Bronchial smooth muscle cell (primary cell): ENCODE measurements around the gene SEMA3F. TPM values are rescaled to one million over a fixed set of nuclear protein-coding genes. Genes with fewer than 3 reads are reported as not detected.

Experiments used
- total RNA-seq: library from RNA; depleted of rRNA; stranded (reverse); fragments of >200 nt; gene quantifications from 2 replicates; pipeline ENCODE4 v1.2.1, GENCODE V29; 2014

SEMA3F gene
- total RNA-seq = 2.1 and 4.7 TPM in 2 replicates

DNA sequence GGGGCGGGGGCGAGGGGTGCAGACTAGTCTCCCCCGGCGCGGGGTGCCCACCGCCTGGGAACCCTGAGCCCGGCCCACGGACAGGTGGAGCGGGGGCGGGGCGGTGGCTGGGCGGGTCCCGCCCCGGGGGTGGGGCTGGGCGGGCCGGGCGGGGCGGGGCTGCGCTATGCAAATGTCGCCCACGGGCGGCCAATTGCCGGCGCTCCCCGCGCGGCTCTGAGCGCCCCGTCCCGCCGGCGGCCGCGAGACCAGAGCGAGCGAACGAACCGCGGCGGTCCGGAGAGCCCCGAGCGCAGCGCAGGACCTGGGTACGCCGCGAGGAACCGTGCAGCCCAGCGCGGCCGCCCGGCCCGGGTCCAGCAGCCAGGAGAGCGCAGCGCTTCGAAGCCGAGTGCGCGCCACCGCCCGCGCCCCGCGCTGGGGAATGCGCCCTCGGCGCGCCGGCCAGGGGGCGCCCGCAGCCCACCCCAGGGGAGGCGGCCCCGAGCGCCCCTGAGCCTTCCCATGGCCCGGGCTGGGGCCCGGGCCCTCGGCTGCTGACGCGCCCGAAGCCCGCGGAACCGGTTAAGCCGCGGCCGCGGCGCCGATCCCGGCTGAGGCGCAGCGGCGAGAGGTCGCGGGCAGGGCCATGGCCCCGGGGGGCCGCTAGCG lies at the start of gene SEMA3F:
Gene SEMA3F, plus strand, starts transcription at position 485 of the 651 bp plus-strand sequence. CDS start 4,299 bp downstream, outside the sequence.

DNA sequence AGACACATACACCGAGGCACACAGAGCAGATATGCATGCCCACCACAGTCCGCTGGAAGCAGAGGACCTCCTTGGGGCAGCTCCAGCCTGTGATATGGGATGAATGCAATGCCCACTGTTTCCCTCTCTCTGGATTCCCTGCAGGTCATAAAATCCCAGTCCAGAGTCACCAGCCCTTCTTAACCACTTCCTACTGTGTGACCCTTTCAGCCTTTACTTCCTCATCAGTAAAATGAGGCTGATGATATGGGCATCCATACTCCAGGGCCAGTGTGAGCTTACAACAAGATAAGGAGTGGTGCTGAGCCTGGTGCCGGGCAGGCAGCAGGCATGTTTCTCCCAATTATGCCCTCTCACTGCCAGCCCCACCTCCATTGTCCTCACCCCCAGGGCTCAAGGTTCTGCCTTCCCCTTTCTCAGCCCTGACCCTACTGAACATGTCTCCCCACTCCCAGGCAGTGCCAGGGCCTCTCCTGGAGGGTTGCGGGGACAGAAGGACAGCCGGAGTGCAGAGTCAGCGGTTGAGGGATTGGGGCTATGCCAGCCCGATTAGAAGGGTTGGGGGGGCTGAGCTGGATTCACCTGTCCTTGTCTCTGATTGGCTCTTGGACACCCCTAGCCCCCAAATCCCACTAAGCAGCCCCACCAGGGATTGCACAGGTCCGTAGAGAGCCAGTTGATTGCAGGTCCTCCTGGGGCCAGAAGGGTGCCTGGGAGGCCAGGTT lies 36.0 kb downstream of the SEMA3F start, which contains the start of gene GNAT1:
Gene GNAT1, plus strand, starts transcription at position 675 of the 725 bp plus-strand sequence. CDS start 116 bp downstream, outside the sequence.

DNA sequence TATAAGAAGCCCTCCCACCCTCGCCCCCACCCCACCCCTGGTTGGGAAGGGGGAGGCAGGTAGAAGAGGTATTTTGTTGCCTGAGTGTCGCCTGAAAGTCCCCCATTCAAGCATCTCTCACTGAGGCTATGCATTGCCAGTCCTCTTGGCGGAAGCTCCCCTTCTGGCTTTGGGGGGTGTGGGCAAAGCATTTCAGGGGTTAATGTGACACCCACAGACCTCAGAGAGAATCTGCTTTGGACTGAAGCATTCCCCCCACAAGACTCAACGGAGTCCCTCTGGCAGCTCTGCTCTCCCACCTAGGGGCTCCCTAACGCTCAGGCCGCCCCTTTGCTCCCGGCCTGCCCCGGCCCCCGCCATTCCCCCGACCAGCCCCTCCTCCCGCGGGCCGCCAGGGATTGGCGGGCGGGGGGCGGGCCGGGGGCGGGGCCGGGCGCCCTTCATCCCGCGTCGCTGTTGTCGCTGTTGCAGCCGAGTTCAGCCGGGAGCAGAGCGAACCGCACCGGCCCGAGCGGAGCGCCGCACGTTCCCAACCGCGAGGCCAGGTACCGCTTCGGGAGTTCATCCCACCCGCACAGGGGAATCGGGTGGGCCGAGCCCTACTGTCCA lies 49.8 kb downstream of the SEMA3F start, which contains the start of gene SLC38A3:
Gene SLC38A3, plus strand, starts transcription at position 468 of the 609 bp plus-strand sequence. CDS start 8,929 bp downstream, outside the sequence.

DNA sequence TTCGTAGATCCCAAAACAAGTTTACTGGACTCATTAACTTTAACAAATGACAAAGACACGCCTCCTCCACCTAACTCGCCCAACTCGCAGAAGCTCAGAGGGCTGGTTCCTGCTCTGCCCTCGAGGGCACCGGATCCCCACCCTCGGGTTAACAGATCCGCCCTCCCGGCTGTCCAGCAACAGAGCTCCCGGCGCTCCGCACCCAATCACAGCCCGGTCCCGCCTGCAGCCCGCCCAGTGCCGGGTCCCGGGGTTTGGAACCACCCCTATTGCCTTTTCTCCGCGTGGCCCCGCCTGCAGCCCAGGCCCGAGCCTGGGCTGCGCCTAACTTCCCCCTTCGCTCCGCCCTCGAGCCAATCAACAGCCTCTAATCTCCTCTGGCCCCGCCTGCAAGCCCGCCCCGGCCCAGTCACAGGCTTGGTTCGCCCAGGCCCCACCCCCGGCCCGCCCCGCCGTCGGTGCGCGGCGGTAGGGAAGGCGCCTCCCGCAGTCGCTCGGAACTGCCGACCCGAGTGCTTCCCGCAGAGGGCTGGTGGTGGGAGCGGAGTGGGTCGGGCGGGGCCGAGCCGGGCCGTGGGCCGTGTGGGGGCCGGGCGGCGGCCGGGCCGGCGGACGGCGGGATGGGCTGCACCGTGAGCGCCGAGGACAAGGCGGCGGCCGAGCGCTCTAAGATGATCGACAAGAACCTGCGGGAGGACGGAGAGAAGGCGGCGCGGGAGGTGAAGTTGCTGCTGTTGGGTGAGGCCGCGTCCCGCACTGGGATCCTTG lies 80.8 kb downstream of the SEMA3F start, which contains the start of gene GNAI2:
Gene GNAI2, plus strand, starts transcription at position 489 of the 768 bp plus-strand sequence. Its CDS starts 132 bp downstream, at position 621.

Other genes starting within 250 kb of the SEMA3F start
- 8.4 and 11.2 TPM in 2 replicates for gene MON1A, start 225.5 kb upstream of the SEMA3F start, total RNA-seq
- 32.7 and 43.5 TPM in 2 replicates for gene RBM6, start 215.2 kb upstream of the SEMA3F start, total RNA-seq
- 115 and 400 TPM in 2 replicates for gene RBM5, start 66.4 kb upstream of the SEMA3F start, total RNA-seq
- not detected in 2 replicates for gene GNAT1, start 36.3 kb downstream of the SEMA3F start, total RNA-seq
- gene SLC38A3, start 49.9 kb downstream of the SEMA3F start, total RNA-seq = not detected in 2 replicates
- gene GNAI2, start 80.9 kb downstream of the SEMA3F start, total RNA-seq = 293 and 296 TPM in 2 replicates
- gene SEMA3B, start 113.8 kb downstream of the SEMA3F start, total RNA-seq = 31.7 and 36.9 TPM in 2 replicates
- not detected in 2 replicates for gene LSMEM2, start 123.8 kb downstream of the SEMA3F start, total RNA-seq
- 24.2 and 26.0 TPM in 2 replicates for gene IFRD2, start 137.1 kb downstream of the SEMA3F start, total RNA-seq
- 3.9 and 6.6 TPM in 2 replicates for gene HYAL3, start 144.1 kb downstream of the SEMA3F start, total RNA-seq
- gene NAA80, start 144.1 kb downstream of the SEMA3F start, total RNA-seq = 2.2 and 3.8 TPM in 2 replicates
- gene HYAL1, start 148.2 kb downstream of the SEMA3F start, total RNA-seq = 1.2 and 2.7 TPM in 2 replicates
- gene HYAL2, start 167.4 kb downstream of the SEMA3F start, total RNA-seq = 62.7 and 75.0 TPM in 2 replicates
- 8.4 and 9.5 TPM in 2 replicates for gene TUSC2, start 172.9 kb downstream of the SEMA3F start, total RNA-seq
- 35.1 and 38.6 TPM in 2 replicates for gene RASSF1, start 185.5 kb downstream of the SEMA3F start, total RNA-seq
- gene ZMYND10, start 190.4 kb downstream of the SEMA3F start, total RNA-seq = 1.3 and 1.4 TPM in 2 replicates
- 22.5 and 30.1 TPM in 2 replicates for gene NPRL2, start 195.5 kb downstream of the SEMA3F start, total RNA-seq
- 24.0 and 26.0 TPM in 2 replicates for gene CYB561D2, start 195.5 kb downstream of the SEMA3F start, total RNA-seq
- 29.2 and 32.9 TPM in 2 replicates for gene TMEM115, start 204.2 kb downstream of the SEMA3F start, total RNA-seq